HG03060 (cell line): ENCODE results near the gene KSR1.
"Not testable (repeated sequence)": the region's sequence is repeated elsewhere in the genome, so short reads cannot be mapped to it uniquely, and the experiment has no call there.

Source experiments
- ATAC-seq: cut with Tn5 transposase; IDR thresholded peaks from one replicate; pipeline ENCODE4 v1.9.1; 2021; ENCODE audit warnings: low read depth, moderate number of reproducible peaks; ENCODE audit not compliant: unreplicated experiment

Gene KSR1

GRCh38 chr17:27425991-27426390, 30.3 kb upstream of the KSR1 start:
- no peak for ATAC-seq

GRCh38 chr17:27426471-27426870, 29.8 kb upstream of the KSR1 start:
- not testable (repeated sequence) for ATAC-seq

GRCh38 chr17:27427166-27427862, 28.9 kb upstream of the KSR1 start:
- not testable (repeated sequence) for ATAC-seq

- no peak for ATAC-seq
Measured at GRCh38 chr17:27428781-27429505, 27.3 kb upstream of the KSR1 start.

GRCh38 chr17:27429666-27430382, 26.4 kb upstream of the KSR1 start:
- ATAC-seq: no peak

GRCh38 chr17:27430383-27430840, 25.8 kb upstream of the KSR1 start:
- no peak for ATAC-seq

- no peak for ATAC-seq
Measured at GRCh38 chr17:27430882-27431491, 25.3 kb upstream of the KSR1 start.

GRCh38 chr17:27433521-27433920, 22.7 kb upstream of the KSR1 start:
- no peak for ATAC-seq

GRCh38 chr17:27435431-27436070, 20.7 kb upstream of the KSR1 start:
- ATAC-seq: not testable (repeated sequence)

- ATAC-seq: no peak
Measured at GRCh38 chr17:27438348-27438998, 17.8 kb upstream of the KSR1 start.

GRCh38 chr17:27439342-27439741, 16.9 kb upstream of the KSR1 start:
- no peak for ATAC-seq

- no peak for ATAC-seq
Measured at GRCh38 chr17:27442702-27443101, 13.5 kb upstream of the KSR1 start.

- no peak for ATAC-seq
Measured at GRCh38 chr17:27443491-27443890, 12.8 kb upstream of the KSR1 start.

- ATAC-seq: no peak
Measured at GRCh38 chr17:27445971-27446370, 10.3 kb upstream of the KSR1 start.

- no peak for ATAC-seq
Measured at GRCh38 chr17:27446569-27447301, 9.5 kb upstream of the KSR1 start.

- not testable (repeated sequence) for ATAC-seq
Measured at GRCh38 chr17:27448534-27448933, 7.7 kb upstream of the KSR1 start.

- ATAC-seq: no peak
Measured at GRCh38 chr17:27449541-27449940, 6.7 kb upstream of the KSR1 start.

- no peak for ATAC-seq
Measured at GRCh38 chr17:27449988-27450387, 6.3 kb upstream of the KSR1 start.

GRCh38 chr17:27450416-27450815, 5.8 kb upstream of the KSR1 start:
- no peak for ATAC-seq
